GM18507 (cell line): ENCODE measurements around the gene IFNA13.
A peak's percentile ranks its signal among the peaks of the same experiment; 100 is the strongest.
"Not testable (repeated sequence)": the region's sequence is repeated elsewhere in the genome, so short reads cannot be mapped to it uniquely, and the experiment has no call there.

Experiments used
- DNase-seq: peaks from one replicate; pipeline ENCODE4 v3.0.0; 2011; ENCODE audit warnings: low read depth; ENCODE audit not compliant: insufficient read length; ENCODE audit errors: extremely low spot score
- FAIRE-seq: peaks from 2 replicates; lab custom pipeline; 2011; peaks lifted over from hg19 to GRCh38; lab: Jason Lieb, UNC

The IFNA13 gene

GRCh38 chr9:21367169-21367568 is 688 bp downstream of the IFNA13 start:
- DNase-seq, result not testable (repeated sequence)
- peak; percentile 18 for FAIRE-seq

GRCh38 chr9:21362287-21362686 is 5.6 kb downstream of the IFNA13 start:
- FAIRE-seq, result no peak

GRCh38 chr9:21357479-21358460 is 10.1 kb downstream of the IFNA13 start:
- no peak for DNase-seq
- peak; percentile 91 for FAIRE-seq

More at GRCh38 chr9:21362287-21362686, 5.6 kb downstream of the IFNA13 start:
- DNase-seq, result no peak

GRCh38 chr9:21350787-21351186 is 17.1 kb downstream of the IFNA13 start, which contains the start of gene IFNA6:
Gene IFNA6, minus strand, starts transcription at chr9:21350887. Its CDS starts 0 bp downstream, at chr9:21350887.
- FAIRE-seq (no peak), DNase-seq (no peak)

- no peak for FAIRE-seq
- DNase-seq, result no peak
Measured at GRCh38 chr9:21348430-21348970, 19.4 kb downstream of the IFNA13 start.

- DNase-seq, result no peak
- no peak for FAIRE-seq
Measured at GRCh38 chr9:21340735-21341134, 27.1 kb downstream of the IFNA13 start.

- FAIRE-seq, result no peak
- DNase-seq, result no peak
Measured at GRCh38 chr9:21336457-21336856, 31.4 kb downstream of the IFNA13 start.

GRCh38 chr9:21334701-21335632 is 32.9 kb downstream of the IFNA13 start, which contains the start of gene KLHL9:
Gene KLHL9, minus strand, starts transcription at chr9:21335404. Its CDS starts 545 bp downstream, at chr9:21334859.
- DNase-seq (peak; percentile 85), FAIRE-seq (peak; percentile 97)

GRCh38 chr9:21333226-21333625 is 34.6 kb downstream of the IFNA13 start:
- FAIRE-seq (peak; percentile 44), DNase-seq (no peak)

GRCh38 chr9:21331676-21332402 is 36.0 kb downstream of the IFNA13 start:
- FAIRE-seq, result no peak

GRCh38 chr9:21326526-21327139 is 41.2 kb downstream of the IFNA13 start:
- DNase-seq (no peak), FAIRE-seq (peak; percentile 91)

More at GRCh38 chr9:21331676-21332402, 36.0 kb downstream of the IFNA13 start:
- DNase-seq, result no peak

GRCh38 chr9:21324047-21324446 is 43.8 kb downstream of the IFNA13 start:
- FAIRE-seq (no peak), DNase-seq (no peak)

- FAIRE-seq, result no peak
- no peak for DNase-seq
Measured at GRCh38 chr9:21322911-21323461, 44.9 kb downstream of the IFNA13 start.

GRCh38 chr9:21320465-21320864 is 47.4 kb downstream of the IFNA13 start:
- FAIRE-seq (no peak), DNase-seq (no peak)

GRCh38 chr9:21317956-21318923 is 49.6 kb downstream of the IFNA13 start:
- FAIRE-seq (peak; percentile 70), DNase-seq (no peak)
